Posterior vena cava (tissue), 2 donors: Measurements from ENCODE around the gene HTT-AS. TPM values are rescaled to one million over a fixed set of nuclear protein-coding genes. Genes with fewer than 3 reads are reported as not detected.

Experiments
- total RNA-seq, 2 donors: library from RNA; stranded (reverse); fragmentation: NEBNext Ultra II Directional; extraction: Animal tissue kit (Norgen Biotek cat#: 25700); gene quantifications; one replicate each; pipeline ENCODE4 v1.2.1, GENCODE V29; 2021
- donor health status: DM: yes; HTN: yes; CAD: no.
- donor health status: DM: yes; HTN: yes; CAD: no.

The HTT-AS gene
- total RNA-seq, 2 donors from 2014 or later, result not detected

Other genes starting within 250 kb of the HTT-AS start
- 100 to 1,000 TPM; 297 to 327 TPM for gene ADD1, start 230.7 kb downstream of the HTT-AS start, total RNA-seq
- 10 to 100 TPM; 16.1 to 20.5 TPM for gene NOP14, start 111.1 kb downstream of the HTT-AS start, total RNA-seq
- 1 to 10 TPM; 5.6 to 8.0 TPM for gene GRK4, start 111.0 kb downstream of the HTT-AS start, total RNA-seq
- gene HTT, start 143 bp upstream of the HTT-AS start, total RNA-seq, result 10 to 100 TPM; 47.4 to 49.0 TPM
- gene MSANTD1, start 174.6 kb upstream of the HTT-AS start, total RNA-seq, result 1 to 10 TPM in 1 of 2 donors, under 1 TPM in 1; 0.71 to 1.1 TPM
- gene RGS12, start 218.5 kb upstream of the HTT-AS start, total RNA-seq, result 10 to 100 TPM; 18.7 to 19.5 TPM